DMS53 treated with DMSO at 0.1 percent for 48 hours (cell line): Measurements from ENCODE around the gene TNFSF13B.
"Not testable (repeated sequence)": the region's sequence is repeated elsewhere in the genome, so short reads cannot be mapped to it uniquely, and the experiment has no call there.

Experiments used
- DNase-seq: peaks from one replicate; lab custom pipeline; 2025; ENCODE audit not compliant: unreplicated experiment; lab: John Stamatoyannopoulos, UW

The TNFSF13B gene

GRCh38 chr13:108269601-108270328, at the start of gene TNFSF13B:
Gene TNFSF13B, plus strand, starts transcription at chr13:108269718. Its CDS starts 178 bp downstream, at chr13:108269896.
- no peak for DNase-seq

DNA sequence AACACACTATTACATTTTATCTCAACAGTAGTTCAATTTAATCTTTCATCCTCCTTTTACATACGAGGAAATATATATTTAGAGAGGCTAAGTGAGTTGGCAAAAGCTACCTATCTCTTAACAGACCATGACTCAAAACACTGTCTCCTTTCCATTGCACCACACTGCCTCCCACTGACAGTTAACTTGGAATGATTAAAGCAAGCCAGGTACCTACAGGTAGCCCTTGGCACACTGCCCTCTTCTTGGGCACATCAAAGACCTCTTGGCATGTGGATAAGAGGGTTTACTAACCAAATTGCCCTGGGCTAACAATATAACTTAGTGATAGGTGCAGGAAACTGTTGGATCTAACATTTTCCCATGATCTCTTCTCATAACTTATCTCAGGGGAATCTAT, 49.5 kb upstream of the TNFSF13B start:
- DNase-seq: no peak

GRCh38 chr13:108223687-108224503, 45.6 kb upstream of the TNFSF13B start:
- DNase-seq: no peak

- DNase-seq: no peak
Observed at GRCh38 chr13:108225440-108225839, 44.1 kb upstream of the TNFSF13B start.

DNA sequence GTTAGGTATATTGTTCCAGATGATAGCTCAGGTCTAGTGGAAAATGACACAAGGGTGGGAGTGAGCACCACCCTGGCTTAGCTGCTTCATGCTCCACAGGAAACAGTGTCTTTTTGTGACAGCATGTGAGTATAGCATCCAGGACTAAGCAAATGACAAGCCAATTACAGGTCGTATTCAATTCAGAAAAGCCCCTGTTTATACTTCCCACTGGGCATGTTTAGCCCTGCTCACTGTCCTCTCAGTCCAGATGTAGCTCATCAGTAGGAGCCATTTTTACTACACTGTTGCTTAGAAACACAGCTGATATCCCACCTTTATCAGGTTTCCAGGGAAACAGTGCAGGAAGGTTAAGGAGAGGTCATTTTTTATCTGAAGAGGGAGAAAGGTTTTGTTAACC, 43.3 kb upstream of the TNFSF13B start:
- no peak for DNase-seq

DNA sequence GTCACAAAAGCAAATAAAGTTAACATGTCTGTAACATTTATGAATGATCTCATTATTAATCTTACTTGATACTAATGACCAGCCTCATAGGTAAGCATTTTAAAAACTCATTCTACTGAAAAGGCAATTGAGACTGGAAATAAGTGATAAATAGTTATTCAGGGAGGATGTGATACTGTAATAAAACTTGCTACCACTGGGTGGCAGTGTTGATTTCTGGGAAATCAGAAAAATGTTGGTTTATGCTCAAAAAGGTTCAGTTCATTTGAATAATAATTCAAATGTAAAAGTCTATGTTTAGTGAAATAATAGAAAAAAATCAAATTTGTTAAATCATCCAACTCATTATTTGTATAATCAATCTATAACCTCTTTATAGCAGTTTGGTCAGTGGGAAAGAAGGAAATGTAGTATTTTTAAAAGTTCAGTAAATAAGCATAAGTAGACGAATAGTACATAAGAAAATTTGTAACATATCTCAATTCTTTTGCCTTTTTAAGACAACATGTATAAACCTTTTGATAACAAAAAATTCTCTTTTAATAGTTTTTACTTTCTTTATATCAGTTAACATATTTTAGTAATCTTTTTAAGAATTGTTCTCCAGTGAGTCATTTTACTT, 41.8 kb upstream of the TNFSF13B start:
- no peak for DNase-seq

DNA sequence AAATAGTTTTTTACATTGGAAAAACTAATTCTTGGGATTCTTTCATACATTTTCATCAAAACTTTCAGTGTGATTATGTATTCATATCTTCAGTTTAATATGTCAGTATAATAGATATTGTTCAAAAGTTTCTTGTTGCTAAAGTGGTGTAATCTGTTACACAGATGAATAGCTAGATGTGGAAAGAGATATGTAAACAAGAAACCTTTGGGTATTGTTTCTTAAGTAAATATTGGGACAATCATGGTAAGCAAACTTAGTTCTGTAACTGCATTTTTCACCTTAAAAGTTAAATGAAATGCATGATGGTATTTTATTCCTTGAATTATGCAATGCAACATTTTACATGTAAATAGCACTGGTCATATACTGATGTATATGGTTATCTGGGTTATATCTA, 39.1 kb upstream of the TNFSF13B start:
- DNase-seq: peak; percentile 3

GRCh38 chr13:108249150-108249549, 20.4 kb upstream of the TNFSF13B start:
- no peak for DNase-seq

DNA sequence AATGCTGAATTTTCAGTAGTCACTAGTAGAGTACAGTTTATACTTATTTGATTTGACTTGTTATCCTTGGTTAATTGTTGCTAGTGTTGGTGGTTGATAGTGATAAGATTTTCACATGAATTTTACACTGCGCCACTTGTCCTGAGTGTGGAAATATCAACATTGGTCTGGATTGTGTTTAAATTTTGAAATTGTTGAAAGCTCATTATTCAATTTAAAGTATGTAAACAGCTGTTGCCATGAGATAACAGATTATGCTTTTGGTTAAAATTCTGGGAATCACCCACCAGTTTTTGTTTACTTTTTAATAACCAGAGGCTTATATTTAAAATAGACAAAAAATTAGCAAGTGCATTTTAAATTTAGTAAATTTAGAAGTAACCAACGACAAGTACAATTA, 12.3 kb upstream of the TNFSF13B start:
- DNase-seq: no peak

- DNase-seq: no peak
Observed at GRCh38 chr13:108263621-108264355, 5.7 kb upstream of the TNFSF13B start.

GRCh38 chr13:108266321-108266990, 3.1 kb upstream of the TNFSF13B start:
- no peak for DNase-seq

- DNase-seq: no peak
Observed at GRCh38 chr13:108267347-108267746, 2.2 kb upstream of the TNFSF13B start.

GRCh38 chr13:108267855-108268254, 1.7 kb upstream of the TNFSF13B start:
- not testable (repeated sequence) for DNase-seq

DNA sequence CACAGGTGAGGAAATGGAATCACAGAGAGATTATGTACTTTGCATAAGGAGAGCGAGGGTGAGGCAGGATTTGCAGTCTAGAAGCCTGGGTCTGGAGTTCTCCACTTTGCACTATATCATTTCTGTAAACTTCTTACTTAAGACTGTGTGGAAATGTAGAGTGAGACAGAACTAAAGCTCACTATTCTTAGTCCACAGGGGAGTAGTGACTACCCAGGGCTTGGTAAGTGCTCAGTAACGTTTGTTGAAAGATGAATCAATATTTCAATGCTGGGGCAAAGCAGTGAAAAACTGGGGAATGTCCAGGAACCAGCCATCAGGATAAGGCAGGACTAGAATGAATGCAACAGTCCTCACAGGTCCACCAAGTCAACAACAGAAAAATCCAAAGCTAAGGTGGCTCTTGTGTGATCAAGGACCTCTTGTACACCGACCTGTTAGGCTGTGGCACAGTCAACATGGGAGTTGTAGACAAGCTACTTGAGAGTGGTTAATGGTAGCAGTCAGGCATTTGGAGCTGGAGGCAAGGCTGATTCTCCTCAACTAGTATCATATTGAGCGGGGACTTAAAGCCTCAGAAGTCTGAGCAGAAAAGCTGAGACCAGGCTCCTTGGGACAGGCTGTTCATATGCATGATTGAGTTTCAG, 929 bp upstream of the TNFSF13B start:
- DNase-seq: no peak

DNA sequence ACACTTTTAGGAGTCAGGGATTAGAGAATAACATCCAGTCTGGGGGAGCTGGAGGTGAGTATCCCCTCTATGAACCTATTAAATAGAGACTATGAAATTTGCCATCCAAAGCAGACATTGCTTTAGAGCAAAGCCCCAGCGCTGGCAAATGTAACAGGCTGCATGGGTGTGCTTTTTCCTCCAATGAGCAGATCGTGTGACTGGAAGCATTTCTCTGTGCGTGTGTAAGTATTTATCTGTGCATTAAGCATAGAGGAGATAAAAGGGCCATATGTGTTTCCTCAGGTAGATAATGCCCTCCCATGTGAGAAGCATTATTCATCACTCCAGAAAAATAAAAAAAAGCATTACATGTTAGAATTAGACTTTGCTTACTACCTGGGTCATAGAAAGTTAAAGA, 924 bp downstream of the TNFSF13B start:
- DNase-seq: no peak

GRCh38 chr13:108272333-108272732, 2.8 kb downstream of the TNFSF13B start:
- DNase-seq: no peak

DNA sequence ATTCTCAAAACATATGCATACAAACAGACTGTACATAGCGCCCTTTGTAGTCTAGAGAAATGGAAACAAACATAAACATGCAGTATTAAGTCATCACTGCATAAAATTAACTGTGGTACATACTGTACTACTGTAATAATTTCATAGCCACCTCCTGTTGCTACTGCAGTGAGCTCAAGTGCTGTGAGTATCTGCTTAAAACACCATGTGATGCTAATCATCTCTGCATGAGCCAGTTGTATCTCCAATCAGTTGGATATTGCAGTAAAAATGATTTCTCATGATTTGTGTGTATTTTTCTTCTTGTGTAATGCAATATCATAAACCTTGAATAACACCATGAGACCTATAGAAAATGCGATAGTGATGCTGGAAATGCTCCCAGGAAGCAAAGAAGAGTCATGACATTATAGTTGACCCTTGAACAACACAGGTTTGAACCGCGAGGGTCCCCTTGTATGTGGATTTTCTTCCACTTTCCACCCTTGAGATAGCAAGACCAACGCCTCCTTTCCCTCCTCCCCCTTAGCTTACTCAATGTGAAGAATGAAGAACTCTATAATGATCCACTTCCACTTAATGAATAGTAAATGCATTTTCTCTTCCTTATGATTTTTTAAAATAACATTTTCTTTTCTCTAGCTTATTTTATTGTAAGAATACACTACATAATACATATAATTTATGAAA, 4.1 kb downstream of the TNFSF13B start:
- DNase-seq: no peak

DNA sequence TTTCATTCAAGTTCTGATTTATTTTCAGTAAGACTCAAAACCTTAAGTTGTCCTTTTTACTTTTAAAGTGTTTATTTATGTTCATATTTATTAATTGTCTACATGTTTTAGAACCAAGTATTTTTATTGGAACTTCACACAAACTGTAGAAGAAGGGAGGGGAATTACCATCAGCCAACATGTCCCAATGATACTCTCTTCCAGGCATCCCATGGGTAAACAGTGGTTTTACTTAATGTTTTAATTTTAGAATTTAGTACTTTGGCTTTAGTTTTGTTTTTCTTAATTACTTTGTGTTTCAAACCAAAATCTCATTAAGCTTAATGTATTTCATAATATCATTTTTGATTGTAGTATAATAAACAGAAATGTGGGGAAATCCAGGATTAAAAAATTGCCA, 5.2 kb downstream of the TNFSF13B start:
- no peak for DNase-seq

GRCh38 chr13:108276060-108276459, 6.5 kb downstream of the TNFSF13B start:
- no peak for DNase-seq

DNA sequence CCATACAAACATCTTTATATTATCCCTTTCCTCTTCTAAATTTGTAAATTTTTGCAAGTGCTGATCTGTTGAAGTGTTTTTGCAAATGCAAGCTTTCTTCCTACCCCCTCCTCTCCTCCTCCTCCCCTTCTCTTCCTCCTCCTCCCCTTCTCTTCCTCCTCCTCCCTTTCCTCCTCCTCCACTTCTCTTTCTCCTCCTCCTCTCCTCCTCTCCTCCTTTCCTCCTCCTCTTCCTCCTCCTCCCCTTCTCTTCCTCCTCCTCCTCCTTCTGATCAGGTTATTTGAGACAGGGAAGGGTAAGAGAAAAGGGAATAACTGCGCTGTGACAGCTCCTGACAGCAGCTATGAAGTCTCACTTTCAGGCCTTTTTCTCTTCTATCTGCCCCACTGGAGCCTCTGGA, 8.9 kb downstream of the TNFSF13B start:
- DNase-seq: no peak
